SK-N-MC (cell line): Measurements from ENCODE around the gene PRKN.

Source experiments
- DNase-seq: peaks from one replicate; pipeline ENCODE4 v3.0.0-alpha.2; 2011; ENCODE audit warnings: low read depth, low spot score
- H3K27ac ChIP-seq: fragments of 200-600 bp; sonication (generic); 2 replicates; pipeline ENCODE4 v1.5.1; 2016; ENCODE audit warnings: mixed run types
- H3K36me3 ChIP-seq: fragments of 200-600 bp; sonication (generic); 2 replicates; pipeline ENCODE4 v1.6.1; 2017; ENCODE audit warnings: antibody characterized with exemption, low read length, mixed read lengths; ENCODE audit not compliant: insufficient read depth
- H3K4me3 ChIP-seq: fragments of 200-600 bp; sonication (generic); 2 replicates; pipeline ENCODE4 v1.5.1; 2016
- H3K9ac ChIP-seq: fragments of 200-600 bp; sonication (generic); 2 replicates; pipeline ENCODE4 v1.8.0; 2017; ENCODE audit warnings: mixed run types, mixed read lengths; ENCODE audit not compliant: insufficient read length
- H3K9me3 ChIP-seq: fragments of 200-600 bp; sonication (generic); 2 replicates; pipeline ENCODE4 v1.6.1; 2017; ENCODE audit warnings: low read depth, mild to moderate bottlenecking, antibody characterized with exemption, low read length, moderate library complexity, mixed read lengths
- EZH2 ChIP-seq: fragments of 200-600 bp; sonication (generic); IDR thresholded peaks from one replicate; pipeline ENCODE4 v1.6.1; 2017; ENCODE audit warnings: antibody characterized with exemption
- FOXP2 ChIP-seq: optimal IDR thresholded peaks from 2 replicates; pipeline ENCODE3; 2011; ENCODE audit warnings: mild to moderate bottlenecking, moderate library complexity; ENCODE audit not compliant: insufficient read depth; ENCODE audit errors: extremely low read length, control extremely low read depth
- POLR2AphosphoS5 ChIP-seq: IDR thresholded peaks from 2 replicates; pipeline ENCODE4 v1.6.1; 2012; ENCODE audit warnings: mild to moderate bottlenecking, low read depth, low read length, borderline replicate concordance

Gene PRKN

DNA sequence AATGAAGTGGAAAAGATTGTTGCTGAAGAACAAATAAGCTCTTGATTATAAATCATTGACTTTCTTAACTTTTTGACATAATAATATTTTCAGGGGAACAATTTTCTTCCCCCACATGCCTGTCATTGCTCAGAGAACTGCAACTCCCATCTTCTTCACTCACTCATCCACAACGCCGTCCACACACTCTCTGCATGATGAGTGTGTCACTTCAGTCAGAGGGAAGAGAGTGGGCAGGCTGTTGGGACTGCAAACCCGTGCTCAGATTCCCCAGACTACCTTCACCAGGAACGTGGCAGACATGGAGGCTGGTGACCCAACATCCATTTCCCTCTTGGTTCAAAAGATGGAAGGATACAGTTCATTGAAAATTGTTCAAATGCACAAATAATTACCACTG lies 650.8 kb downstream of the PRKN start:
- Histone ChIP-seq H3K9me3 (no peaks in the 10 kb centered on the region), H3K9ac (no peak overlapping the region), H3K27ac (no peak overlapping the region), H3K36me3 (no peaks in the 10 kb centered on the region), H3K4me3 (no peak overlapping the region)
- TF ChIP-seq FOXP2 (no peak), EZH2 (no peak), POLR2AphosphoS5 (no peak)
- DNase-seq, result no peak

- no peaks in the 10 kb centered on the region for H3K9me3 ChIP-seq
- no peaks in the 10 kb centered on the region for H3K36me3 ChIP-seq
- H3K9ac ChIP-seq, result no peak overlapping the region
- no peak for DNase-seq
- H3K4me3 ChIP-seq, result no peak overlapping the region
- no peak overlapping the region for H3K27ac ChIP-seq
- TF ChIP-seq FOXP2 (no peak), EZH2 (no peak)
Measured at GRCh38 chr6:162074641-162075275, 652.8 kb downstream of the PRKN start.

DNA sequence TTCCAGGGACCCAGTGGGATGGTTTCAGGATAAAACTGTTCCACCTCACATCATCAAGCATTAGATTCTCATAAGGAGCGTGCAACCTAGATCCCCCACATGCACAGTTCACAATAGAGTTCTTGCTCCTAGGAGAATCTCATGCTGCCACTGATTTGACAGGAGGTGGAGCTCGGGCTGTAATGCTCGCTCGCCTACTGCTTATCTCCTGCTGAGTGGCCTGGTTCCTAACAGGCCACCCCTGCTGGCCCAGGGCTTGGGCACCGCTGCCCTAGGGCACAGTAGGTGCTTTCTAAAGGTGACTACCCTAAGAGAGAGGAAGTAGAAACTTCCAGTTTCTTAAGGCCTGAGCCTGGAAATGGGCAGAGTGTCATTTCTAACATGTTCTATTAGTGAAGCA lies 656.9 kb downstream of the PRKN start:
- TF ChIP-seq FOXP2 (no peak), EZH2 (no peak), POLR2AphosphoS5 (no peak)
- Histone ChIP-seq H3K36me3 (no peaks in the 10 kb centered on the region), H3K9ac (no peak overlapping the region), H3K27ac (no peak overlapping the region), H3K9me3 (no peaks in the 10 kb centered on the region), H3K4me3 (no peak overlapping the region)
- DNase-seq, result no peak

DNA sequence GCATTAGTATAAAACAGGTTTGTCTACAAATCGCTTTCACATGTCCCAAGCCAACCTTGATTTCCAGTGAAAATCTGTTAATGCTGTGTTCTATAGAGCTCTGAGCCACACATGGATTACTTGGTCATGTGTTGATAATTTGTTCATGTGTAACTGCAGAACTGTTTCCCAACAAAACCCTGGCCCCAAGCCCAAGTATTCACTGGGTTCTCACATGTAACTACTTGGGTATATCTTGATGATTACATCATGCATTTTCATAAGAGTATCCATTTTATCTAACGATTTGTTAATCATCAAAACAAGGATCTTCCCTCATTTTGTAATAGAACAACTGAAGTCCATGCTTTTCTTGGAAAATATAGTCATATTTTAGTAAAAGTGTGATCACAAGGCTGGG lies 657.6 kb downstream of the PRKN start:
- no peak for TF ChIP-seq POLR2AphosphoS5
- no peak for TF ChIP-seq EZH2
- TF ChIP-seq FOXP2, result no peak
- Histone ChIP-seq H3K9ac (no peak overlapping the region), H3K27ac (no peak overlapping the region), H3K4me3 (no peak overlapping the region), H3K36me3 (no peaks in the 10 kb centered on the region), H3K9me3 (no peaks in the 10 kb centered on the region)
- no peak for DNase-seq

DNA sequence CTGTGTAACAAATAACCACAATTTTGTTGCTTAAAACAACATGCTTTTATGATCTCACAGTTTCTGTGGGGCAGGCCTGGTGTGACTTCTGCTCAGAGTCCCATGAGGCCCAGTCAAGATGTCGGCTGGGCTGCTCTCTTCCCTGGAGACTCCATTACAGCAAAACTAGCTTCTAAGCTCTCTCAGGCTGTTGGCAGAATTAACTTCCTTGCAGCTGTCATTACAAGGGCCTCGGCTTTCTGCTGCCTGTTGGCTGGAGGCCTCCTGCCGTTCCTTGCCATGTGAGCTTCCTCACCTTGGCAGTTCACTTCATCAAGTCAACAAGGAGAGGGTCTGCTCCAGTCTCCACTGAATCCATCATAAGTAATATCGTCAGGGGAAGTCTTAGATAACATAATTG lies 659.2 kb downstream of the PRKN start:
- no peak overlapping the region for H3K4me3 ChIP-seq
- H3K9ac ChIP-seq, result no peak overlapping the region
- H3K9me3 ChIP-seq, result no peaks in the 10 kb centered on the region
- H3K36me3 ChIP-seq, result no peaks in the 10 kb centered on the region
- H3K27ac ChIP-seq, result no peak overlapping the region
- TF ChIP-seq POLR2AphosphoS5, result no peak
- TF ChIP-seq FOXP2, result no peak
- no peak for TF ChIP-seq EZH2
- DNase-seq, result no peak

- Histone ChIP-seq H3K4me3 (no peak overlapping the region), H3K27ac (no peak overlapping the region), H3K9me3 (no peaks in the 10 kb centered on the region), H3K36me3 (no peaks in the 10 kb centered on the region), H3K9ac (no peak overlapping the region)
- TF ChIP-seq POLR2AphosphoS5 (no peak), EZH2 (no peak)
- DNase-seq, result no peak
Measured at GRCh38 chr6:162063666-162064065, 663.9 kb downstream of the PRKN start.

- H3K27ac ChIP-seq, result no peak overlapping the region
- no peak overlapping the region for H3K9ac ChIP-seq
- DNase-seq, result no peak
- no peaks in the 10 kb centered on the region for H3K9me3 ChIP-seq
- TF ChIP-seq EZH2, result no peak
- no peak for TF ChIP-seq POLR2AphosphoS5
- no peak for TF ChIP-seq FOXP2
- no peak overlapping the region for H3K4me3 ChIP-seq
- no peaks in the 10 kb centered on the region for H3K36me3 ChIP-seq
Measured at GRCh38 chr6:162058281-162058875, 669.2 kb downstream of the PRKN start.

GRCh38 chr6:162056745-162057144 lies 670.8 kb downstream of the PRKN start:
- no peak overlapping the region for H3K9ac ChIP-seq
- H3K4me3 ChIP-seq, result no peak overlapping the region
- no peak overlapping the region for H3K27ac ChIP-seq
- TF ChIP-seq EZH2 (no peak), FOXP2 (no peak), POLR2AphosphoS5 (no peak)
- H3K9me3 ChIP-seq, result no peaks in the 10 kb centered on the region
- no peaks in the 10 kb centered on the region for H3K36me3 ChIP-seq
- DNase-seq, result no peak

DNA sequence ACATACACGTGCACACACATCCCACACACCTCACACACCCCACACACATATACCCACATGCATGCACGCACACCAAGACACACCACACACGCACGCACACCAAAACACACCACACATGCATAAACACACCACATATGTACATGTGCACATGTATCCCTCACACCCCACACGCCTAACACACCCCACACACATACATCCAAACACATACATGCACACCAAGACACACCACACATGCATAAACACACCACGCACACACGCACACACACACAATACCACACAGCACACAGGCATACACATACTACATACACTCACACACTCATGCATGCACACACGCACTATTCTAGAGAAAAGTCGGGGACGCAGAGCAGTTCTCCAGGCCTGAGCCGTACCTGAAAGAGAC lies 671.5 kb downstream of the PRKN start:
- Histone ChIP-seq H3K36me3 (no peaks in the 10 kb centered on the region), H3K4me3 (no peak overlapping the region), H3K9ac (no peak overlapping the region), H3K27ac (no peak overlapping the region), H3K9me3 (no peaks in the 10 kb centered on the region)
- TF ChIP-seq POLR2AphosphoS5 (no peak), FOXP2 (no peak), EZH2 (no peak)
- DNase-seq, result no peak
